Lower leg skin (tissue), 3 donors: ENCODE data around the gene IFITM1.

Experiments
- POLR2A ChIP-seq, 2 donors: fragments of 450-650 bp; IDR thresholded peaks; one replicate each; pipeline ENCODE4 v1.6.1; 2016 to 2017; ENCODE audit warnings: antibody characterized with exemption in 2 of 2, mild to moderate bottlenecking in 1 of 2, moderate library complexity in 1 of 2
- TF ChIP-seq, protein P1 (sequence below), 3 donors: fragments of 450-650 bp; IDR thresholded peaks; one replicate each; pipeline ENCODE4 v1.5.1; 2016; ENCODE audit warnings: antibody characterized with exemption in 3 of 3, mild to moderate bottlenecking in 3 of 3, moderate library complexity in 2 of 3

DNA sequence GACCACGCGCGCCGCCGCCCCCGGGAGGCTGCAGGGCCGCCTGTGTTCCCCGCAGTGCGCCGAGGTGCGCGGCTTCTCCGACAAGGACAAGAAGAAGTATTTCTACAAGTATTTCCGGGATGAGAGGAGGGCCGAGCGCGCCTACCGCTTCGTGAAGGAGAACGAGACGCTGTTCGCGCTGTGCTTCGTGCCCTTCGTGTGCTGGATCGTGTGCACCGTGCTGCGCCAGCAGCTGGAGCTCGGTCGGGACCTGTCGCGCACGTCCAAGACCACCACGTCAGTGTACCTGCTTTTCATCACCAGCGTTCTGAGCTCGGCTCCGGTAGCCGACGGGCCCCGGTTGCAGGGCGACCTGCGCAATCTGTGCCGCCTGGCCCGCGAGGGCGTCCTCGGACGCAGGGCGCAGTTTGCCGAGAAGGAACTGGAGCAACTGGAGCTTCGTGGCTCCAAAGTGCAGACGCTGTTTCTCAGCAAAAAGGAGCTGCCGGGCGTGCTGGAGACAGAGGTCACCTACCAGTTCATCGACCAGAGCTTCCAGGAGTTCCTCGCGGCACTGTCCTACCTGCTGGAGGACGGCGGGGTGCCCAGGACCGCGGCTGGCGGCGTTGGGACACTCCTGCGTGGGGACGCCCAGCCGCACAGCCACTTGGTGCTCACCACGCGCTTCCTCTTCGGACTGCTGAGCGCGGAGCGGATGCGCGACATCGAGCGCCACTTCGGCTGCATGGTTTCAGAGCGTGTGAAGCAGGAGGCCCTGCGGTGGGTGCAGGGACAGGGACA, 32.9 kb upstream of the IFITM1 start:
- TF ChIP-seq, protein P1, sequence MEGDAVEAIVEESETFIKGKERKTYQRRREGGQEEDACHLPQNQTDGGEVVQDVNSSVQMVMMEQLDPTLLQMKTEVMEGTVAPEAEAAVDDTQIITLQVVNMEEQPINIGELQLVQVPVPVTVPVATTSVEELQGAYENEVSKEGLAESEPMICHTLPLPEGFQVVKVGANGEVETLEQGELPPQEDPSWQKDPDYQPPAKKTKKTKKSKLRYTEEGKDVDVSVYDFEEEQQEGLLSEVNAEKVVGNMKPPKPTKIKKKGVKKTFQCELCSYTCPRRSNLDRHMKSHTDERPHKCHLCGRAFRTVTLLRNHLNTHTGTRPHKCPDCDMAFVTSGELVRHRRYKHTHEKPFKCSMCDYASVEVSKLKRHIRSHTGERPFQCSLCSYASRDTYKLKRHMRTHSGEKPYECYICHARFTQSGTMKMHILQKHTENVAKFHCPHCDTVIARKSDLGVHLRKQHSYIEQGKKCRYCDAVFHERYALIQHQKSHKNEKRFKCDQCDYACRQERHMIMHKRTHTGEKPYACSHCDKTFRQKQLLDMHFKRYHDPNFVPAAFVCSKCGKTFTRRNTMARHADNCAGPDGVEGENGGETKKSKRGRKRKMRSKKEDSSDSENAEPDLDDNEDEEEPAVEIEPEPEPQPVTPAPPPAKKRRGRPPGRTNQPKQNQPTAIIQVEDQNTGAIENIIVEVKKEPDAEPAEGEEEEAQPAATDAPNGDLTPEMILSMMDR (IDR thresholded peaks at IDR 0.05): no peak
- TF ChIP-seq POLR2A (IDR thresholded peaks at IDR 0.05): no peak
